Stimulated activated CD8-positive, alpha-beta memory T cell treated with anti-CD3 and anti-CD28 coated beads, Interleukin-7, amount 100 ng/mL, for 48 hours (primary cell): Measurements from ENCODE around the gene SMC4.
"Not testable (repeated sequence)": the region's sequence is repeated elsewhere in the genome, so short reads cannot be mapped to it uniquely, and the experiment has no call there.

Source experiments
- DNase-seq, 2 donors: peaks; one replicate each; pipeline ENCODE4 v3.0.0-alpha.2; 2020; ENCODE audit warnings: low read depth in 1 of 2; ENCODE audit errors: extremely low read depth in 1 of 2

The SMC4 gene

DNA sequence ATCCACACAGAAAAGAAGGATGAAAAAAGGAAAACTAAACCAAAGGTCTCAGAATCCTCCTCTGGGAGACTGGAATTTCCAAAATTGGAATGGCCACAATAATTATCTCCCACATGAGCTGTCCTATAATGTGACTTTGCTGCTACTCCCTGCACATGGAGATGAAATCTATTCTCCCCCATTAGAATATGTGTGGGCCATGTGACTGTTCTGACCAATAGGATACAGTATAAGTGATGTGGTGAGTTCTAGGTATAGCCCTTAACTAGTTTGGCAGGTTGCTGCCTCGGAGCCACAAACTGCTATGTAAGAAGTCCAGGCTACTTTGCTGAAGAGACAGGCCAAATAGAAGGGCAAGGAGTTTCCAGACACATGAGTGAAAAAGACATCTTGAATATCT is 45.0 kb downstream of the SMC4 start:
- no peak for DNase-seq

DNA sequence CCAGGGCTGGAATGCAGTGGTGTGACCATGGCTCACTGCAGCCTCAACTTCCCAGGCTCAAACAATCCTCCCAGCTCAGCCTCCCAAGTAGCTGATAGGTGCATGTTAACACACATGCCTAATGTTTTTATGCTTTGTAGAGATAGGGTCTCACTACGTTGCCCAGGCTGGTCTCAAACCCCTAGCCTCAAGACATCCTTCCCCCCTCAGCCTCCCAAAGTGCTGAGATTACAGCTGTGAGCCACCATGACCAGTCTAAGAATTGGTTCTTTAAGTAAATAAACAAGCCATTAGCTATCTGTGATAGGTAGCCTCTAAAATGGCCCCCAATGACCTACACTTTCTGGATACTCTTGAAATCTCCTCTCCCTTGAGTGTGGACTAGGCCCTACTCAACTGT is 46.4 kb downstream of the SMC4 start:
- DNase-seq, result no peak

DNA sequence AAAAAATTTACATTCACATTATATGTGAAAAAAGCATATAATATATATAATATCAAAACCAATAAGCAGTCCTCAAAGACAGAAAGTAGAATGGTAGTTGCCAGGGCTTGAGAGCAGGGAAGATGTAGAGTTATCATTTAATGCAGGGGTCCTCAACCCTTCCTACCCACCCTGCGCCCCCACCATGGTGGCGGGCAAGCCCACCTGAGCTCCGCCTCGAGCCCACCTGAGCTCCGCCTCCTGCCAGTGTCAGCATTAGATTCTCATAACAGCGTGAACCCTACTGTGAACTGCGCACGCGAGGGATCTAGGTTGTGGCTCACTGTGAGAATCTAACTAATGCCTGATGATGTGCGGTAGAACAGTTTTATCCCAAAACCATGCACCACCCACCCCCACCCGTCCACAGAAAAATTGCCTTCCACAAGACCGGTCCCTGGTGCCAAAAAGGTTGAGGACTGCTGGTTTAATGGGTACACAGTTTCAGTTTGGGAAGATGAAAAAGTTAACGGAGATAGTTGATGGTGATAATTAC is 47.1 kb downstream of the SMC4 start:
- no peak for DNase-seq

DNA sequence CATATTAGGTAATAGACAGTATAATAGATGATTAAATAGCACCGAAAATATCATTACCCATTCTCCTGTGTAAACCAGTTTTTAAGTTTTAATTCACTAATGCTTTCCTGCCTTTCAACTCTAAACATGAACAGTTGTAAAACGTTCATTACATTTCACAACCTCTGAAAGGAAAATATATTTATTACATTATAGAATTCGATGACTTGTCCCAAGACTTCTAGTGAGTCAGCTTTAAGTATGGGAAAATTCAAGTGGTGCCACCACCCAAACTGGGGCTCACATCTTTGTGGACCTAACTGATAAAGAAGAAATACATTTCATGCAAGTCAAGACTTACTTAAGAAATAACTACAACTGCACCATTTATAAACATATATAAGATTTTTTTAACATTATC is 48.1 kb downstream of the SMC4 start:
- DNase-seq, result no peak

DNA sequence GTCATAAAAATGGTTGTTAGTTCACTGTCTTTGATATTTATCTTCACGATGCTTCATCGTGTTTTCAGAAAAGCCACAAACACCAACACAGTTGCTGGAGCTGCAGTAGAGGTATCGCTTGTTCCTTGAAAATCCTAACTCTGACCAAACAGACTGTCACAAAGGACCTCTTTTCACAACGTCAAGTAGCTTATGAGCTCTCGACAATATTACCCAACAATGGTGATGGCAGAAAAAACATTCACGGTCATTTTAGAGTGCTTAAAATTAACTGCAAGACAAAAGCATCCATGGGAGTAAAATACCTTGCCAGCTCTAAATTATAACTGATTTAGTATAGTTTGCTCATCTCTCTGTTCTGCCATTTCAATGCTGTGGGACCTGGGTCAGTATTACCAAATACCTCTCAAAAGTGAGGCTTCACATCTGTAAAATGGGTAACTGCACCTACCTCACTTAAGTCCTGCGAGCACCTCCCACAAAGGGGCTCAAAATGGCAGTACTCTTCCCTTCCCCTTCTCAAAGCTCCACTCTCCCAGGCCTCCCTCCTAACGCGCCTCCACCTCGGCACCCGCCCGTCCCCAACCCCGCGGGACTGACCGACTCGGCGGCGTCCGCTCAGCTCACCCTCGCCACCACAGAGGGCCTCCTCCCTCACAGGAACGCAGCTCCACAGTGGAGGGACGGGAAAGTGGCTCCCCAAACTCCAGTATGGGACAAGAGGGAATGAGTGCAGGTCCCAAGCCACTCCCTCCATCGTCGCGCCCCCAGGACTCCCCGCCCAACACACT is 49.6 kb downstream of the SMC4 start:
- DNase-seq, result no peak

DNA sequence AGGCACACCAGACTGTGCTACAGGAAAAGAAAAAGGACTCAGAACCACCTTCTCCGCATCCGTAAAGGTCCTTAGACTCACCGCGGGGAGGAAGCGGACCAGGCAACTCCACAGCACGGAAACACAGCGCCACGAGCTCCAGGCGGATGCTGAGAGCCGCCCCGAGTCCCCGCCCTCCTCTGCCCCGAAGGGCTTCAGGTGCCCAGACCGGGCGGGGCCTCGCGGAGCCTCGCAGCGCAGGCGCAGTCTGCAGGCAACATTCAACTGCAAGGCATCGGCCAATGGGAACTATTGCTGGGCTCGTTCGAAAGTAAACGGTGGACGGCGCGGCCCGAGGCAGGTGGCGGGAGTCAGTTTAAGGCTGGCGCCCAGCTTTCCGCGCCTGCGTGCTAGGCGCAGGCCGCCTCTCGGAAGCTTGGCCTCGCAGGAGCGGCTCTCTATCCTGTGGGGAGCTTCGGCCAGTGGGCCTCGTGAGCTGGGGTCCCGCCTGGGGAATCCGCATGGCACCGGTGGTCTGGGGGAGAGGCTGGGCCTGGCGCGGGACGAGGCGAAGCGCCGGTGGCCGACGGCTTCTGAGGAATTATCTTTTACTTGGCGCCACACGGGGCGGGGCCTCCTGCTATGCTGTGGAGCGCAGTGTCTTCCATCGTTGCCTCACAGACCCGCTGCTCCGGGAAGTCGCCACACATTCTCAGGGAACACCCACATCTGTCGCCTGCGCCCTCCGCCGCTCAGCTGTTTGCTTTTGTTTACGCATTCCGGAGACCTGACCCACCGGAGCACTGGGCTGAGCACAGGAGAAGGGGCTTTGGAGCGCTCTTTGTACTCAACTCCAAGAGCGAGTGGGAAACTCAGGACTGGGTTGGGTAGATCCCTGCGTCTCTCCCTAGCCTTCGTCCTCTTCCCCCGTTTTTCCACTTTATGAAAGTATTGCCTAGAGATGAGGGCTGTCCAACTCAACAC is 50.5 kb downstream of the SMC4 start, which contains the start of gene TRIM59:
TSS of gene TRIM59 (minus strand) at position 151 of the 963 bp plus-strand sequence. CDS start 10,603 bp downstream, outside the sequence.
- peak; percentile 96 to 97 for DNase-seq

DNA sequence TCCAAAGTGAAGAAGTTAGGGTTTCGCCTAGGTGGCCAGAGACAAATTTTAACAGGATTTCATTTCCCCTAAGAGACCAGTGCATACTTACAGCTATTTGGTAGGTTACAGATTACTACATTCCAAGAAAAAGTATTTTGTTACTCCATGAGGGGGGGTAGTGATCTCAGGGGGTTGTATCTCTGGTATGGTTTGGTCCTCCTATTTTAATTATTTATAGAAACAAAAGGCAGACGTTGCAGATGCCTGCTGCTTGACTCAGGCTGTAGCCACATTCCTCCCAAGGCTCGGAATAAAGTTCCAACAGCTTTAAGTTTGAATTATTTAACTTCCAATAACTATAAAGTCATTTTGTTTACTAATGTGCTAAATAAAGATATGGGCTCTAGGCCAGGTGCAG is 51.4 kb downstream of the SMC4 start:
- DNase-seq, result no peak

DNA sequence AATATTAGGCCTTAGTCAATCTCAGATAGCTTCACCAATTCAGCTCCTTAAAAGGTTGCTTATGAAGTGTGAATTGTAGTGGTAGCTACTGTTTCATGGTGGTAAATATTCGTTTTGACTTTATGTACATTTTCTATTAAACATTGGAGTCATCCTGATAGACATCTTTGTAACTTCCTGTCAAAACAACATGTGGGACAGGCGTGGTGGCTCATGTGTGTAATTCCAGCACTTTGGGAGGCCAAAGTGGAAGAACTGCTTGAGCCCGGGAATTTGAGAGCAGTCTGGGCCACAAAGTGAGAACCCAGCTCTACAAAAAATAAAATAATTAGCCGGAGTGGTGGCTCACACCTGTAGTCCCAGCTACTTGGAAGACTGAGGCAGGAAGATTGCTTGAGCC is 52.2 kb downstream of the SMC4 start:
- DNase-seq, result no peak

DNA sequence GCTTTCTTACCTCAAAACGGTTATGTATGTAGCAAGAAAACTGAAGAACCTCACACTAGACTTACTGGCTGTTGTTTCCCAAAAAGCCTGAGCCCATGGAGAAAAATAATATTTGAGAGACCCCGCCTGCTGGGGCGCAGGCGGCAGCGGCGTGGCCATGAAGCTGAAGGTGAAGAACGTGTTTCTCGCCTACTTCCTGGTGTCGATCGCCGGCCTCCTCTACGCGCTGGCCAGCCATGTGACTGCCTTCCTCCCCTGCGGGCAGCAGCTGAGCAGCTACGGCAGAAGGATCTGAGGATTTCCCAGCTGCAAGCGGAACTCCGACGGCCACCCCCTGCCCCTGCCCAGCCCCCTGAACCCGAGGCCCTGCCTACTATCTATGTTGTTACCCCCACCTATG is 52.8 kb downstream of the SMC4 start:
- DNase-seq, result not testable (repeated sequence)

DNA sequence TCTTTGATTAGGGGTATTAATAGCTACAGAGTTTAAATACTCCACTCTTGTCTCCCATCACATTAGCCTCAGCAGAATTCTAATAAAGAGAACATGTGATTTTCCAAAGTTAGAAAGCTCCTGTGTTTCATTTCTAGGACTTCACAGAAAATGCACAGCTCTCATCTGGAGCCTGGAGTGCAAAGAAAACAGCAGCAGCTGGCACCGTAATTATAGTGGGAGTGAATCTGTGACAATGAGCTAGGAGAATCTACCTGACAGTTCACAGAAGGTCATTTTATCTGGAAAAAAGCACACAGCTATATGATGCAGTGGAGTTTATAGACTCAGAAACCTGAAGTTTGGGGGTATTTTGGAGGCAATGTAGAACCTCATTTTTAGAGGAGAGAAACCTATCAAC is 55.5 kb downstream of the SMC4 start:
- no peak for DNase-seq

DNA sequence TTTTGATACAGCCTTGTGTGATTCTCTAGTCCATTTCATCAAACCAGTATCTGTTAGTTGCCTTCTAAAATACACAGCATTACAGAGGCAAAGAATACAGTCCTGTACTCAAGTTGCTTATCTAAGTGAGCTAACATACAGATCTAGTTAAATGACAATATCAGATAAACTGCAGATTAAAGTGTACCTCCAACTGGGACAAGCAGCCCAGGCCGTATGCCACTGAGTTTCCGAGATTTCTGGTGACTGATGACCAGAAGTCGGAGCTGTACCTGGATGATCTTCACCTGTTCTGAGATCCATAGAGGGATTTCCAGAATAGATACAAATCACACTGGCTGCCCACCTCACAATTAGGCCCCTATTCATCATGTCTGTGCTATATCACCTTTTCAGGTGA is 56.4 kb downstream of the SMC4 start:
- DNase-seq, result no peak

DNA sequence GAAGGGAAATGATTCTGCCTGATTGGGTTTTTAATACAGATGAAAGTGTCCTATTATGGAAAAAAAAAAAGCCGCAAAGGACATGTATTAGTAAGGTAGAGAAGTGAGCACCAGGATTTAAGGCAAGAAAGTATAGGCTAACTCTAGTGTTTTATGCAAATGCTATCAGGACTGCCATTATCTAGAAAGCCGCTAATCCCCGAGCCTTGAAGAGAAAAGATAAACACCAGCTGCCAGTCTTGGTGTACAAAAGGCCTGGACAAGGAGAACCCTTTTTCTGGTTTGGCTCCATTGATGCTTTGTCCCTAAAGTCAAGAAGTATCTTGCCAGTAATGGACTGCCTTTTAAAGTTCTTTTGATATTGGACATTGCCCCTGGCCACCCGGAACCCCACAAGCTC is 58.7 kb downstream of the SMC4 start:
- DNase-seq, result no peak

DNA sequence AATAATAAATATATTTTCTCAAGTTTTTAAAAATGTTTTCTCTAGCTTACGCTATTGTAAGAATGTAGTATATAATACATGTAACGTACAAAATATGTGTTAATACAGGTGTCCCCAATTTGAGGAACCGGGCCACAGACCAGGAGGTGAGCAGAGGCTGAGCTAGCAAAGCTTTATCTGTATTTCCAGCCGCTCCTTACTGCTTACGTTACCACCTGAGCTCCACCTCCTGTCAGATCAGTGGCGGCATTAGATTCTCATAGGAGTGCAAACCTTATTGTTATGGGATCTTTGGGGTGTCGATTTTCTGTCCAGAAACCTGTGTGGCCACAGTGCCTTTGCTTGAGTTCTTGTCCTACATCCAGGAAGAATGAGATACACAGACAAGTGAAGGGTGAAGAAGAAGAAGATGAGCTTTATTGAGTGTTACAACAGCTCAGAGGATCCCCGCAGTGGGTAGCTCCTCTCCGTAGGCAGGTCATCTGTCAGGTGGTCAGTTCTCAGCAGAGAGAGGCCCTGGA is 60.1 kb downstream of the SMC4 start:
- no peak for DNase-seq

DNA sequence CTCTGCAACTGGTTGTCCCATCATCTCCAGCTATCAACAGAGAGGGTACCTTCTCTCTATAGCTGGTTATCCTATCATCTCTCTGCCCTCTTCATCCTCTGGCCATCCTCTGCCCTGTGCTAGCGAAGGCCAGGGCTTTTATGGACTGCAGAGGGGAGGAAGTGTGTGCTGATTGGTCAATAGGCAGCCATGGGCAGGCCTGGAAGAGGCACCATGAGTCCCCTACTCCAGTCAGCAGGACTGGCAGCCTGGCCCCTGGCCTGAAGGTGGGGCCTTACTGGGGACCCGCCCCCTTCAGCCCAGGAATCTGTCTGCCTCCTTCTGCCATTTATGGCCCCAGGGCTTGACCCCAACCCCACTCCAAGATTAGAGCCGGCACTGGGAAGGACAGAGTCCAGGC is 60.6 kb downstream of the SMC4 start:
- DNase-seq, result no peak

DNA sequence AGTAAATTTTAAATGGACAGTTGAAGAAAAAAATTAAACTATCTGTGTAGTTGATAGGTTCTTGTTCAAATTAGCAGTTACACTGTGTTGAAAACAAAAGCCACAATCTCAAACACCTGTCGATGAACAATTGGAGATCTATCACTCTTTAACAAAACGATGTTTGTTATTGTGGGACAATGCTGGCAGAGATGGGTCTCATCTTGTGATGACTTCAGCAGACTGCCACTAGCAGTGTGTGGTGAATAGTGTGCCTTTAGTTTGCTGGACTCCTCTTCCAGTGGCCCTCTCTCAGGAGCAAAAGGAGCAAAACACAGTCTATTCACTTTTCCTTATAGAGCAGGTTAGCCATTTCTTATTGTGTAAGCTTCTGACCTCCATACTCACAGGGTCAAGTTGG is 64.9 kb downstream of the SMC4 start:
- no peak for DNase-seq

DNA sequence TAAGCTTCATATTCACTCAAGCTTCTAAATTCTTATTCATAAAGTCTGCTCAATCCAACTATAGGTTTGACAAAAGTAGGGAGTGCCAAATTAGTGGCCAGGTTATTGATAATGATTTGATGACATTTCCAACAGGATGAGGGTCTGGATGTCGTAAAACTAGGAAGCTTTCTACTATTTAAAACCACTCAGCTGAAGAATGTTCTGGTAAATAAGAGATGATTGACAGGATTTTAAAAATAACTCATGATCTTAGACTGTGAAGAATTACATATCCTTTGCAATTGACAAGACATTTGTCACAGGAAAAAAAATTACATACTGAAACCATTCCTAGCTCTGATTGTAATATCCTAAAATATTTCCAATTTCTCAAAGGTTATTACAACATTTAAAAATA is 65.5 kb downstream of the SMC4 start:
- no peak for DNase-seq

DNA sequence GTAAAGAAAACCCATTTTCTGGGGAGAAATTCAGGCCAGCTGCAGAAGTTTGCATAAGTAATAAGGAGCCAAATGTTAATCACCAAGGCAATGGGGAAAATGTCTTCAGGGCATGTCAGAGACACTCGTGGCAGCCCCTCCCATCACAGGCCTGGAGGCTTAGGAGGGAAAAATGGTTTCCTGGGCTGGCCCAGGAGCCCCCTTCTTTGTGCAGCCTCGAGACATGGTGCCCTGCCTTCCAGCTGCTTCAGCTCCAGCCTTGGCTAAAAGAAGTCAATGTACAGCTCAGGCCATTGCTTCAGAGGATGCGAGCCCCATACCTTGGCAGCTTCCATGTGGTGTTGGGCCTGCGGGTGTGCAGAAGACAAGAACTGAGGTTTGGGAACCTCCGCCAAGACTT is 70.7 kb downstream of the SMC4 start:
- DNase-seq, result no peak

DNA sequence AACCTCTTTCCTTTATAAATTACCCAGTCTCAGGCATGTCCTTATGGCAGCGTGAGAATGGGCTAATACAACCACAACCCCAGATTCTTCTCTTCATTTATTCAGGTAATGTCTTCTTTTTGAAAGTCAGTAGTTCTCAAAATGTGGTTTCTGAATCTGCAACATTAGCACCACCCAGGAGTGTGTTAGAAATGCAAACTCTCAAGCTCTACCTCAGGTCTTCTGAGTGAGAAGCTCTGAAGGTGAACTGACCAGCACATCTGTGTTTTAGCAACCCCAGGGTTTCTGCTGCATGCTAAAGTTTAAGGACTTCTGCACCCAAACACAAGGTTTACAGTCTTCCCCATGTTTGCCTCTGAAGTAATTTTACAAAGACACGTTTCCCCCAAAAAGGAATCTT is 72.4 kb downstream of the SMC4 start:
- no peak for DNase-seq

DNA sequence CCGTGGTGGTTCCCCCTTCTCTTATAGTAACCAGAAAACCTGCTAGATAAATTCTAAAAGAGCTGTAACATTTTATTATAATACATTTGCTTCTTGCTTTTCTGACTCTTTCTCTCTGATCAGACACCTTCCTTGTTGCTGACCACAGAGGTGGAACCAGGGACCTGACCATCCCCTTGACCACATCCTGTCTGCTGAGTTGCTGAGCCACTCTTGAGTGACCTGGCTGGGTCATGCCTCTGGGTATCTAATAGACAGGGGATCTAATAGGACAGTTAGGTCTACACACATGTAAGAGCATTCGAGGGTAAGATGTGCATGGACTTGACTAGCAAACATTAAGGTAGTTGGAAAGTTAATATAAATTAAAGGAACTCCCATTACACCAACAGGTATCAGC is 72.9 kb downstream of the SMC4 start:
- no peak for DNase-seq

DNA sequence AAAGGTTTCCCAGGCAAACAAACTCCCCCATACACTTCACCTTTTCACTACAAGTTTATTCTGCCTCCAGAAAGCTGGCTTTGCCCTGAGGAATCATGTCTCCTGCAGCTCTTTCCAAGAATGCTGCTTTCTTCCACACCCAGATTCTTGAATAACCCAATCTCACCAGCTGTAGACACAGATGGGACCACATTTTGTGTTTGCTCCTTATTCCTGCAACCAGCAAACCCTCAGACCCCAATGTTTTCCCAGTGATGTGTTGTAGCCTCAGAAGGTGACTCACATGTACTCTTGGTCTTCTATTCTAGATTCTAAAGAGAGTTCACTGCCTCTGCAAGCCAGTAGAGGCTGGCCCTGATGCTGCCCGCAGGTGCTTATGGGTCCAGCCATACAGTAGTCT is 73.8 kb downstream of the SMC4 start:
- DNase-seq, result no peak

DNA sequence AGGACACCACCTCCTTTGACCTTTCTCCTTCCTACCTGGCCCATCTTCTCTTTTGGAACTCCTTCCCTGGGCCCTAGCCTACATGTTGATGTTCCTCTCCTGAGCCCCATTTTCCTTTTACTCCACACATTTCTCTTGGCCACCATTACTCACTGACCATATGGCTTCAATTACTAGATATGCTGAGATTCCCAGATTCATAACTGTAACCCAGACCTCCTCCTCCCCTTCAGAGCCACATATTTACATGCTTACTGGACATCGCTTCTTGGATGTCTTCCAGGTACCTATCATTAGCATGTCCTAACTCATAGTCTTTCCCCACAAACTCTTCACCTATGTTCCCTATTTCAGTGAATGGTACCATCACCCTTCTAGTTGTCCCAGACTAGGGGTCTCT is 74.5 kb downstream of the SMC4 start:
- no peak for DNase-seq
